Cardiac fibroblast (primary cell): ENCODE measurements around the gene BRPF1.

Experiments used
- DNase-seq, 2 donors: peaks; one replicate each; pipeline versions ENCODE4 v3.0.0 to v3.0.0-alpha.2; 2010; ENCODE audit warnings: low read depth in 2 of 2
- H3K4me3 ChIP-seq, 2 donors: replicated peaks in 1 of 2; 1 replicate in 1 of 2; 2 replicates in 1 of 2; pipeline ENCODE4 v1.5.1; 2011; ENCODE audit warnings: low read depth in 2 of 2, low read length in 2 of 2, mild to moderate bottlenecking in 2 of 2, moderate library complexity in 1 of 2
- TF ChIP-seq, protein P1 (sequence below): IDR thresholded peaks from one replicate; pipeline ENCODE4 v1.5.1; 2011; ENCODE audit warnings: low read depth, mild to moderate bottlenecking, low read length, inconsistent platforms

The BRPF1 gene

GRCh38 chr3:9731206-9732079 lies at the start of gene BRPF1:
BRPF1 (plus strand) TSS chr3:9731735; CDS start chr3:9734141, 2,406 bp downstream.
- TF ChIP-seq, protein P1, sequence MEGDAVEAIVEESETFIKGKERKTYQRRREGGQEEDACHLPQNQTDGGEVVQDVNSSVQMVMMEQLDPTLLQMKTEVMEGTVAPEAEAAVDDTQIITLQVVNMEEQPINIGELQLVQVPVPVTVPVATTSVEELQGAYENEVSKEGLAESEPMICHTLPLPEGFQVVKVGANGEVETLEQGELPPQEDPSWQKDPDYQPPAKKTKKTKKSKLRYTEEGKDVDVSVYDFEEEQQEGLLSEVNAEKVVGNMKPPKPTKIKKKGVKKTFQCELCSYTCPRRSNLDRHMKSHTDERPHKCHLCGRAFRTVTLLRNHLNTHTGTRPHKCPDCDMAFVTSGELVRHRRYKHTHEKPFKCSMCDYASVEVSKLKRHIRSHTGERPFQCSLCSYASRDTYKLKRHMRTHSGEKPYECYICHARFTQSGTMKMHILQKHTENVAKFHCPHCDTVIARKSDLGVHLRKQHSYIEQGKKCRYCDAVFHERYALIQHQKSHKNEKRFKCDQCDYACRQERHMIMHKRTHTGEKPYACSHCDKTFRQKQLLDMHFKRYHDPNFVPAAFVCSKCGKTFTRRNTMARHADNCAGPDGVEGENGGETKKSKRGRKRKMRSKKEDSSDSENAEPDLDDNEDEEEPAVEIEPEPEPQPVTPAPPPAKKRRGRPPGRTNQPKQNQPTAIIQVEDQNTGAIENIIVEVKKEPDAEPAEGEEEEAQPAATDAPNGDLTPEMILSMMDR = peak; percentile 12
- peak; percentile 99 to 100 for DNase-seq
- peak within 1 kb of the TSS; percentile 96 to 97 for H3K4me3 ChIP-seq

DNA sequence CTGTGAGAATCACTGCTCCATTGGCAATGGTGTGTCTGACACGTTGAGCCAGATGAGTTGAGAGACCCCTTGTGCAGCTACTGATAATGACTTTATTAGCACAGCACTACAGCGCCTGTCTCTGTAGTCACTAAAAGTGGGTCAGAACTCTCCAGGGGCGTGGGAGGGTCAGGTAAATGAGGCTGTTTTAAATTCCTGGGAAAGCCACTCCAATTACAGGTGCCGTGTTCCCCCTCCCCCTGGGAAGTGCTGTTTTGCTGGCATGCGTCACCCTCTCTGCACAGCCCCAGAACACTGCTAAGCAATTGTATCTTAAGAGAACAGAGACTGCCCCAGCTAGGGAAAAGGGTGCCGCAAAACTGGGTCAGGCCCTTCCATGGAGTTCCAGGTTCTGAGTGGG lies 49.4 kb upstream of the BRPF1 start:
- H3K4me3 ChIP-seq = no peak overlapping the region
- TF ChIP-seq, protein P1 = no peak
- no peak for DNase-seq

- no peak for DNase-seq
- TF ChIP-seq, protein P1 = no peak
- H3K4me3 ChIP-seq = no peak overlapping the region
Observed at GRCh38 chr3:9683426-9683825, 48.1 kb upstream of the BRPF1 start.

- TF ChIP-seq, protein P1 = no peak
- H3K4me3 ChIP-seq = no peak overlapping the region
- no peak for DNase-seq
Observed at GRCh38 chr3:9685216-9686049, 46.1 kb upstream of the BRPF1 start.

- DNase-seq = no peak
- TF ChIP-seq, protein P1 = no peak
- no peak overlapping the region for H3K4me3 ChIP-seq
Observed at GRCh38 chr3:9686050-9686550, 45.4 kb upstream of the BRPF1 start.

- TF ChIP-seq, protein P1 = no peak
- no peak for DNase-seq
- H3K4me3 ChIP-seq = no peak overlapping the region
Observed at GRCh38 chr3:9686703-9687102, 44.8 kb upstream of the BRPF1 start.
